ENCODE data around the gene SYNE3. TPM values are rescaled to one million over a fixed set of nuclear protein-coding genes. Genes with fewer than 3 reads are reported as not detected.

The SYNE3 gene
- total and polyA plus RNA-seq, 9 of the 15 experiments (the other 6 are each of a cell fraction or from before 2014, with no cell fraction given): 0.04 to 3.1 (median 0.55) TPM

GRCh38 chr14:95500201-95500681, 16.2 kb downstream of the SYNE3 start:
- H3K9me3 ChIP-seq (replicated peaks; ENCODE audit: control insufficient read depth, insufficient read depth, low read depth, low read length): no peaks in the 10 kb centered on the region
- WGBS (ENCODE audit: insufficient coverage, low coverage, missing lambda C conversion rate): 58% methylated on average over 8 of the region's 14 CpGs
- H3K79me2 ChIP-seq (ENCODE audit: control insufficient read depth, insufficient read depth, low read length): no peaks in the 10 kb centered on the region
- ChIA-PET CTCF (ENCODE audit: low intra/inter-chr PET ratio) (no interaction called here), POLR2A (no interaction called here)
- TF ChIP-seq PHTF2 (CRISPR knock-in tag; IDR thresholded peaks at IDR 0.05): no peak
- no peak for TF ChIP-seq GABPB1 (CRISPR knock-in tag; IDR thresholded peaks at IDR 0.05)
- no peak for TF ChIP-seq FOSL1 (tag; conservative IDR thresholded peaks at IDR 0.05)
- no peak overlapping the region for H3K4me2 ChIP-seq (ENCODE audit: insufficient read depth, low read length)
- no peak for DNase-seq (ENCODE audit: extremely low read depth in 1 of 4, low spot score in 3 of 4)
- FAIRE-seq: no peak
- no peak overlapping the region for H3K4me3 ChIP-seq
- no peak for ATAC-seq
- no peak overlapping the region for H3K27ac ChIP-seq (ENCODE audit: extremely low read depth, low read depth, low read length)
- in situ Hi-C loops (cut with MboI): no loop called here
- no peaks in the 10 kb centered on the region; the same call in 1 of the 2 replicates for H4K20me1 ChIP-seq (replicated peaks; ENCODE audit: control insufficient read depth, insufficient read depth, low read length)
- intact Hi-C loops (cut with micrococcal nuclease): no loop called here
- H3K9ac ChIP-seq (ENCODE audit: insufficient read depth in 1 of 2, low read depth in 2 of 2, low read length in 2 of 2): no peak overlapping the region
- H2AFZ ChIP-seq (ENCODE audit: low read depth, low read length): no peak overlapping the region
- no peaks in the 10 kb centered on the region for H3K36me3 ChIP-seq (ENCODE audit: control insufficient read depth, insufficient read depth, low read length)
- BruUV-seq (replicated peaks): no TSS peak
- H3K9me1 ChIP-seq (ENCODE audit: control insufficient read depth, insufficient read depth, low read length): no peaks in the 10 kb centered on the region
- peaks cover 3 to 4% of the 10 kb centered on the region in 2 experiments; a peak in 3 of 5 replicates for H3K4me1 ChIP-seq (replicated peaks in 1 of 2; ENCODE audit: control insufficient read depth in 2 of 2, insufficient read depth in 2 of 2, low read length in 2 of 2)
- H3K27me3 ChIP-seq (ENCODE audit: control insufficient read depth in 2 of 2, insufficient read depth in 2 of 2, low read length in 2 of 2): no peaks in the 10 kb centered on the region; a peak in 1 of 5 replicates

DNA sequence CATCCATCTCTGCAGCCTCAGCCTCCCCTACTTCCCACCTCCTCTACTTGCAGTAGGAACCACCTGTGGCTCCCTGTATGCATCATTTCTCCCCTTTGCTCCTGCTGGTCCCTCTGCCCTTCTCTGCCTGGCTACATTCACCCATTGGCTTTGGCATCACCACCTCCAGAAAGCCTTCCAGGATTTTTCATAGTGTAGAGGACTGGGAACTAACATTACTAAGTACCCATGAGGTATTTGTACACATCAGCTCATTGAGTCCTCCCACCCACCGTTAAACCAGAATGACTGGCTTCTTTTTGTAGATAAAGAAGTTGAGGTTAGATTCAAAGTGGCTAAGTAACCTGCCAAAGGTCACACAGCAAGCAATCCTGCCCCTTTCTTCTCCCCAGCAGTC, 17.1 kb downstream of the SYNE3 start:
- Histone ChIP-seq H3K27me3 (ENCODE audit: control insufficient read depth in 2 of 2, insufficient read depth in 2 of 2, low read length in 2 of 2) (no peaks in the 10 kb centered on the region; a peak in 1 of 5 replicates), H3K79me2 (ENCODE audit: control insufficient read depth, insufficient read depth, low read length) (no peaks in the 10 kb centered on the region), H3K9me1 (ENCODE audit: control insufficient read depth, insufficient read depth, low read length) (no peaks in the 10 kb centered on the region), H3K27ac (ENCODE audit: extremely low read depth, low read depth, low read length) (no peak overlapping the region), H3K9ac (ENCODE audit: insufficient read depth in 1 of 2, low read depth in 2 of 2, low read length in 2 of 2) (no peak overlapping the region), H3K36me3 (ENCODE audit: control insufficient read depth, insufficient read depth, low read length) (no peaks in the 10 kb centered on the region), H3K9me3 (replicated peaks; ENCODE audit: control insufficient read depth, insufficient read depth, low read depth, low read length) (no peaks in the 10 kb centered on the region), H4K20me1 (replicated peaks; ENCODE audit: control insufficient read depth, insufficient read depth, low read length) (no peaks in the 10 kb centered on the region; the same call in 1 of the 2 replicates), H3K4me2 (ENCODE audit: insufficient read depth, low read length) (no peak overlapping the region), H3K4me3 (no peak overlapping the region), H2AFZ (ENCODE audit: low read depth, low read length) (no peak overlapping the region), H3K4me1 (replicated peaks in 1 of 2; ENCODE audit: control insufficient read depth in 2 of 2, insufficient read depth in 2 of 2, low read length in 2 of 2) (peaks cover 0 to 3% of the 10 kb centered on the region in 2 experiments; a peak in 3 of 5 replicates)
- FAIRE-seq (no peak), DNase-seq (ENCODE audit: extremely low read depth in 1 of 4, low spot score in 3 of 4) (no peak), ATAC-seq (no peak)
- intact Hi-C loops (cut with micrococcal nuclease) (no loop called here), in situ Hi-C loops (cut with MboI) (no loop called here)
- BruUV-seq (replicated peaks): no TSS peak
- POLR2A ChIA-PET: interaction anchor here (0.6 kb wide), 1 partner anchor 993 kb away, joined by 5 read pairs; no protein-coding TSS in a partner anchor
- CTCF ChIA-PET (ENCODE audit: low intra/inter-chr PET ratio): no interaction called here
- 0% methylated on average over 1 of the region's 1 CpG for WGBS (ENCODE audit: insufficient coverage, low coverage, missing lambda C conversion rate)
- no peak for TF ChIP-seq MAFK (IDR thresholded peaks at IDR 0.05; ENCODE audit: low read length)
- no peak for TF ChIP-seq TBL1XR1 (IDR thresholded peaks at IDR 0.05; ENCODE audit: low read length in 2 of 2)
- 0 out of 2 replicates have a peak, but pooled peaks have one; percentile 26 for TF ChIP-seq BCOR (IDR thresholded peaks at IDR 0.05)
- TF ChIP-seq ESRRA (IDR thresholded peaks at IDR 0.05; ENCODE audit: borderline replicate concordance, low read depth): no peak
- TF ChIP-seq KDM1A (IDR thresholded peaks at IDR 0.05): 0 out of 4 replicates have a peak, but pooled peaks of 1 of the 2 experiments have one; percentile 7
- no peak for TF ChIP-seq CBFB (CRISPR knock-in tag; IDR thresholded peaks at IDR 0.05)
- peak; percentile 83 for TF ChIP-seq HMBOX1 (IDR thresholded peaks at IDR 0.05)
- TF ChIP-seq CC2D1A (IDR thresholded peaks at IDR 0.05): no peak
